ENCODE measurements around the gene TTC39B.
"Not testable (repeated sequence)": the region's sequence is repeated elsewhere in the genome, so short reads cannot be mapped to it uniquely, and the experiment has no call there.

DNA sequence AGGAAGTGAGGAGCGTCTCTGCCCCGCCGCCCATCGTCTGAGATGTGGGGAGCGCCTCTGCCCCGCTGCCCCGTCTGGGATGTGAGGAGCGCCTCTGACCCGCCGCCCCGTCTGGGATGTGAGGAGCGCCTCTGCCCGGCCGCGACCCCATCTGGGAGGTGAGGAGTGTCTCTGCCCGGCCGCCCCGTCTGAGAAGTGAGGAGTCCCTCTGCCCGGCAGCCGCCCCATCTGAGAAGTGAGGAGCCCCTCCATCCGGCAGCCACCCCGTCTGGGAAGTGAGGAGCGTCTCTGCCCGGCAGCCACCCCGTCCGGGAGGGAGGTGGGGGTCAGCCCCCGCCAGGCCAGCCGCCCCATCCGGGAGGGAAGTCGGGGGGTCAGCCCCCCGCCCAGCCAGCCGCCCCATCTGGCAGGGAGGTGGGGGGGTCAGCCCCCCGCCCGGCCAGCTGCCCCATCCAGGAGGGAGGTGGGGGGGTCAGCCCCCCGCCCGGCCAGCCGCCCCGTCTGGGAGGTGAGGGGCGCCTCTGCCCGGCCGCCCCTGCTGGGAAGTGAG, 73.0 kb downstream of the TTC39B start:
- not testable (repeated sequence) for TF ChIP-seq TCF12 (IDR thresholded peaks at IDR 0.05; ENCODE audit: low read depth, low read length); MAX (IDR thresholded peaks at IDR 0.05); USF2 (IDR thresholded peaks at IDR 0.05; ENCODE audit: low read length); CTCF (IDR thresholded peaks at IDR 0.05; ENCODE audit: control extremely low read depth in 1 of 3, insufficient read depth in 1 of 3, low read depth in 1 of 3, low read length in 3 of 3); CHD1 (IDR thresholded peaks at IDR 0.05; ENCODE audit: low read depth, low read length); EZH2 (IDR thresholded peaks at IDR 0.05; ENCODE audit: low read depth, low read length, severe bottlenecking)

Data from H1 (cell line).